ENCODE results near the gene RASL10A. TPM values are rescaled to one million over a fixed set of nuclear protein-coding genes. Genes with fewer than 3 reads are reported as not detected.

Gene RASL10A
- total RNA-seq, 1 experiment from 2014 or later: not detected

DNA sequence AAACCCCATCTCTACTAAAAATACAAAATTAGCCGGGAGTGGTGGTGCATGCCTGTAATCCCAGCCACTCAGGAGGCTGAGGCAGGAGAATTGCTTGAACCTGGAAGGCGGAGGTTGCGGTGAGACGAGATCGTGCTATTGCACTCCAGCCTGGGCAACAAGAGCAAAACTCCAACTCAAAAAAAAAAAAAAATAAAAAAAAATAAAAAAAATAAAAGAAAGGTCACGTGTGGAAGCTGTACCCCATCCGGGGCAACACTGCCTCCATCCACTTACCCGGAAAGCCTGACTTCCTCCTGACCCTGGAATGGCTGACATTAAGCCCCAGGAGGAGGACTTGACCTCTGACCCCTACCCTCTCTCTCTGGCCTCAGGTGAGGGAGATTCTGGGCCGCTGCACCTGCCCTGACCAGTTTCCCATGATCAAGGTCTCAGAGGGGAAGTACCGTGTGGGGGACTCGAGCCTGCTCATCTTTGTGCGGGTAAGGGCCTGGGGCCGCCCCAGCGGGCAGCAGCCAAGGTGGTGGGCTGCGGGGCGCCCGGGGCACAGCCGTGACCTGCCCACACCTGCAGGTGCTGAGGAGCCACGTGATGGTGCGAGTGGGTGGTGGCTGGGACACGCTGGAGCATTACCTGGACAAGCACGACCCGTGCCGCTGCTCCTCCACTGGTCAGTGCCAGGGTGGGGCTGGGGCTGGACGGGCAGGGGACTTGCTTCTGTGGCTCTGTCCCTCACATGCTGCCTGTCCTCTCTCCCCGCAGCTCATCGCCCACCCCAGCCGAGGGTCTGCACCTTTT, 5.2 kb downstream of the RASL10A start:
- DNase-seq (ENCODE audit: low read depth): no peak
- in situ Hi-C loops (cut with HindIII; ENCODE audit: low pct_unique_long_range_greater_than_20kb, low sequenced_read_pairs): no loop called here

DNA sequence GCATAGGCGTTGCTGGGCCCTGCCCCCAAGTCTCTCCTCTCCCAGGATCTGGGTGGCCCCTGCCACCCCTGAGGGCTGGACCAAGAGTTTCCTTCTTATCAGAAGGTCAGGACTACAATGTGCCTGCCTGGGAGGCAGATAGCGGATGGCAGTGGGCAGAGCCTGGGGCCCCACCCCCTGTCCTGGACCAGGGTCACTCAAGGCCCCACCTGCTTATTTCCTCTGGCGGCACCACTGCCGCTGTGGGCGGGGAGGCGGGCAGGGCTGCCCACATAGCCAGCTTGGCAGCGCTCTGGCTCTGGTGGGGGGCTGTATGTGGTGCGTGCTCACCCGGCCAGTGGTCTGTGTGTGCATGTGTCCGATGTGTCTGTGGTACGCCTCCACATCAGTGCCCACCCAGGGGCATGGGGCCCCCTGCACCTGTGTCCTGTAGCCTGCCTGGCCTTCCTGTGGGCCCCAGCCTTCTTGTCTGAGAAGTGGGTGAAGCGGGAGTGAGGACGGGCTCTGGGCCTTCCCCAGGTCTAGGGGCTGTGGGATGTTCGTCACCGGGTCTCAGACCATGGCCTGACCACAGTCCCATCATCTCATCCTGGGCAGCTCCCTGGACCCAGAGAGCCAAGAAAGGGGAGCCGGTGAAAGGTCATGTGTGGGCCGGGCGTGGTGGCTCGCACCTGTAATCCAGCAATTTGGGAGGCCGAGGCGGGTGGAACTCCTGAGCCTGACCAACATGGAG, 6.0 kb downstream of the RASL10A start:
- DNase-seq (ENCODE audit: low read depth): peak; percentile 52
- in situ Hi-C loops (cut with HindIII; ENCODE audit: low pct_unique_long_range_greater_than_20kb, low sequenced_read_pairs): no loop called here

DNA sequence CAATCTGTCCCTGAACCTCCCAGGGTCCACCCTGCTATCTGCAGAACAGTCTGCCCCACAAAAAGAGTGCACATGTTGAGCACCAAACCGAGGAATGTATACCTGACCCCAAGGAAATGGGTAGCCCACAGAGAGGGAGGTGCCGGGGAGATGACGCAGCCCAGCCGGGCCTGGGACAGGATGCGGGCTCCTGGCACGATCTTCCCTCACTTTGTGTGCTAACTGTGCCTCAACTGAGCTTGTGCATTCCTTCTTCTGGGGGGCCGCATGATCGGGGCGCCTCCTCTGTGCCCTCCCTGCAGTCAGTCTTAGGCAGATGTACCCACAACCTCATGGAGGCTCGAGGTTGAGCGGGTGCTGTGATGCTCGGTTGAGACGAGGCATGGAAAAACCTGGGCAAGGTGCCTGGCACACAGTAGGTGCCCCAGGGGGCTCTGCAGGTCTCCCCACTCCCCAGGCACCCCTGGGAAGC, 6.7 kb downstream of the RASL10A start:
- DNase-seq (ENCODE audit: low read depth): no peak
- in situ Hi-C loops (cut with HindIII; ENCODE audit: low pct_unique_long_range_greater_than_20kb, low sequenced_read_pairs): no loop called here

DNA sequence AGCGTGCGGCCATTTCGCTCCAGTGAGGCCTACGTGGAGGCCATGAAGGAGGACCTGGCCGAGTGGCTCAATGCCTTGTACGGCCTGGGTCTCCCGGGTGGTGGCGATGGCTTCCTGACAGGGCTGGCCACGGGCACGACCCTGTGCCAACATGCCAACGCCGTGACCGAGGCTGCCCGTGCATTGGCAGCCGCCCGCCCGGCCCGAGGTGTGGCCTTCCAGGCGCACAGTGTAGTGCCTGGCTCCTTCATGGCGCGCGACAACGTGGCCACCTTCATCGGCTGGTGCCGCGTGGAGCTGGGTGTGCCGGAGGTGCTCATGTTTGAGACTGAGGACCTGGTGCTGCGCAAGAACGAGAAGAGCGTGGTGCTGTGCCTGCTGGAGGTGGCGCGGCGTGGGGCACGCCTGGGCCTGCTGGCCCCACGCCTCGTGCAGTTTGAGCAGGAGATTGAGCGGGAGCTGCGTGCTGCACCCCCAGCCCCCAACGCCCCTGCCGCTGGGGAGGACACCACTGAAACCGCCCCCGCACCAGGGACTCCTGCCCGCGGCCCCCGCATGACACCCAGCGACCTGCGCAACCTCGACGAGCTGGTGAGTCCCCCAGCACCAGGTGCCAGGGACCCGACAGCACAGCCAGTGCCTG, 7.2 kb downstream of the RASL10A start:
- in situ Hi-C loops (cut with HindIII; ENCODE audit: low pct_unique_long_range_greater_than_20kb, low sequenced_read_pairs): no loop called here
- no peak for DNase-seq (ENCODE audit: low read depth)

DNA sequence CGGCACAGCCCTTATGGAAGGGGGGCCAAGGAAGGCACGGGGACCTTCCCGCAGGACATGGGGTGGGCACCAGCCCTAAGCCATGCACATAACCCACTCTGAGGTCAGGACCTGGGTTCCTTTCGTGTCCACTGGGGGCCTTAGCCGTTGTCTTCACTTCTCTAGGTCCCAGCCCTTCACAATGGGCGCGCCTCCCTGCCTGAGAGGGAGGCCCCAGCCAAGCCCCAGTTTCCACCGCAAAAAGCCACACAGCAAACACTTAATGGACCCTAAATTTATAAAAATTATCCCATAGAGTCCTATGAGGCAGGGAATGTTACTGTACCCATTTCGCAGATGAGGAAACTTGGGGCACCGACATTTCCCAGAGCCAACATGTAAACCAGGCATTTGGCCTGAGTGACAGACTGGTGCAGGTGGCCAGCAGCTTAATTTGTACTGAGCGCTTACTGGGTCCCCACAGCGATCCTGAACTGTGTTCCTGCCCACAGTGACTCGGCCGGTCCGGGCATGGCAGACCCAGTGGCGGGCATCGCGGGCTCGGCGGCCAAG, 7.8 kb downstream of the RASL10A start:
- no peak for DNase-seq (ENCODE audit: low read depth)
- in situ Hi-C loops (cut with HindIII; ENCODE audit: low pct_unique_long_range_greater_than_20kb, low sequenced_read_pairs): no loop called here

DNA sequence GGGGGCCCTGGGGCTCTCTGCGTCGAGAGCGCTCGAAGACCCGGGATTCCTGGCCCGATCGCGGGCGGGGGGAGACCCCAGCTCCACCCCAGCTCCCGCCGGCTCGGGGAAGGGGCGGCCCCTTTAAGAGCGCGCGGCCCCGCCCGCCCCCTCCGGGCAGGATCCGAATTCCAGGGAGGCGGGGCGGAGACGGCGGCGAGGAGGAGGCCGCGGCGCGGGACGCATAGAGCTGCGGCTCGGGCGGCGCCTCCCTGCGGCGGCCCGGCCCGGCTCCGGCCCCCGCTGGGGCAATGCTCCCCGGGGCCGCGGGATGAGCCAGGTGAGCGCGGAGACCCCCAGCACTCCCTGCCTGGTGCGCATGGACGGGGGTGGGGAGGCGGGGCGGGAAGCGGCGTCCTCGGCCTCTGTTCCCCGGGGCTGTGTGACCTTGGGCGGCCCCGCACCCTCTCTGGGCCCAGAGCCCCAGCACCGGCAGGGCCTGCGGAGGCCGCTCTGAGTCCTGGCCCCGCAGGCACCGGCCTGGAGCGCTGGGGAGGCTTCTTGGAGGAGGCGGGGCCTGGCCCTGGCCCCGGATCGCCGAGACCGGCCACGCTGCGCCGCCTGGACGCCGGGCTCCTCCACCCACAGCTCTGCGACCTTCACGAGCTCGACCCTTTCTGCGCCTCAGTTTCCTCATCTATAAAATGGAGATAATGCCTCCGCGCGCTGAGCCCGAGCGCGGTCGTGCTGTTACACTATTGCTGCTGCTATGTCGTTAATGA, 8.5 kb downstream of the RASL10A start:
- DNase-seq (ENCODE audit: low read depth): peak; percentile 80
- in situ Hi-C loops (cut with HindIII; ENCODE audit: low pct_unique_long_range_greater_than_20kb, low sequenced_read_pairs): no loop called here

DNA sequence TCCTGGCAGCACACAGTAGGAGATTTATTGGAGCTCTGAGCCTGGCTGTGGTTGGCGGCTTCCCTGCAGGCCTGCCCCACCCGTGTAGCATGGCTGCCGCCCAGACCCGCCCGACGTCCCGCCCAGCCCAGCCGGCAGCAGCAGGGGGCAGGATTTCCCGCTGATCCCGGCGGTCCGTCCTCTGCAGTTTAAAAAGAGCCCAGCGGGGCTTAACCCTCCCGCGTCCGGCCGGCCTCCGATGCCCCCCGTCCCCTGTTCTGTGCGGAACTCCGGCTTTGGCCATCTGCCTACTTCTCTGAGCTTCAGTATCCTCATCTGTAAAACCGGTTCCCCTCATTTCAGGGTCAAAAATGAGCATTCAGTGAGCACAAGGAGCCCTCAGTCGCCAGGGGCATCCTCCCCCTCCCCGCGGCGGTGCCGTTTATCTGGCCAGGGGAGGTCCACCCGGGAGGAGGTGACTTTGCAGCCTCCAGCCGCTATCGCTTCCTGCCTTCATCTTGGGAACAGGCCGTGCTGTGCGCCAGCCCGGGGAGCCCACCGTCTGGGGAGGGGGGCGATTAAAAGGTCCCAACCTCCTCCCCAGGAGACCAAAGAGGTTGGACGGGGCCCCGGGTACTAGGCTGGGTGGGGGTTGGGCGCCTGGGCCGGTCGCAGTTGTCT, 9.2 kb downstream of the RASL10A start, which contains the start of gene GAS2L1:
TSS of gene GAS2L1 (plus strand) at position 476 of the 660 bp plus-strand sequence. CDS start 1,456 bp downstream, outside the sequence.
- in situ Hi-C loops (cut with HindIII; ENCODE audit: low pct_unique_long_range_greater_than_20kb, low sequenced_read_pairs): no loop called here
- peak; percentile 82 for DNase-seq (ENCODE audit: low read depth)

DNA sequence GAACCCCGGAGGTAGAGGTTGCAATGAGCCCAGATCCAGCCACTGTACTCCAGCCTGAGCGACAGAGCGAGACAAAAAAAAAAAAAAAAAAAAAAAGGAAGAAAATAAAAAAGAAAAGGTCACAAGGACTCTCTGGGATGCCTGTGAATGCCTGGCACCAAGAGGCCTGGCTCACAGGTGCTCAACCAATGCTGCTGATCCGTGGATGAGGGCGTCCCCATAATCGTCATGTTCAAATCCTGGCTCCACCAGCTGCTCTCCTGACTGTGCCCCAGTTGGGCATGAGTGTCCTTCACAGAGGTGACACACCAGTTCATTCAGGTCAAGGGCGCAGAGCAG, 9.7 kb downstream of the RASL10A start:
- DNase-seq (ENCODE audit: low read depth): no peak
- in situ Hi-C loops (cut with HindIII; ENCODE audit: low pct_unique_long_range_greater_than_20kb, low sequenced_read_pairs): no loop called here

DNA sequence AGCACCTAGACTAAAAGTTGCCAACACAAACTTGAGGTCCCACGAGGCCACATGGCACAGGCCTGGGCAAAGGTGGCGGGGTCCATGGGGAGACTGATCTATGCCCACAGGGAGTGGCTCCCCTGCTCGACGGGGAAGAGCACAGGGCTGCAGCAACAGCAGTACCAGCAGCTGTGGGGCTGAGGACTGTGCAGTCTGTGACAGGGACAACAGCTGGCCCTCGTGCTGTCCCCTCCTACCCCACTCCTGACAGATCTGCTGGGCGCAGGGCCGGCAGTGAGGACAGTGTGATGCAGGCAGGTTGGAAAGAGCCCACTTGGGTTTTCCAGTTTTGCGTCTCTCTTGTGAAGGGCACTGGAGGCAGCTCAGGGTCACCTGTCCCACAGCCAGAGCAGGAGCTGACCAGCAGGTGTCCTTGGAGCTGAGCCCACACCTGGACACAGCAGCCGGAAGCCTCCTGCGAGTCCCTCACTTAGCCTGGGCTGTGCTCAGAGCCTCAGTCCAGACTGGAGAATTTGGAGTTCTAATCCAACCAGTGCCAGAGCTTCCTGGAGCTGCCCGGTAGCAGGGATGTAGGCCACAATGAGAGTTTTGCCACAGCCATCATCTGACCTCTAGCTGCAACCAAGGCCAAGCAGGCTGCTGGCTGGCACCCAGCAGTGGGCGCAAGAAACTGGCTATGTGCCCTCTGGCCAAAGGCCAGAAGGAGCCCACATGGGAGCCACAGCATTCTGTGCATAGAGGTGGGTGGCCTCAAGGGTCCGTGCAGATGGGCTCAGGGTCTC, 12.6 kb downstream of the RASL10A start:
- no peak for DNase-seq (ENCODE audit: low read depth)
- in situ Hi-C loops (cut with HindIII; ENCODE audit: low pct_unique_long_range_greater_than_20kb, low sequenced_read_pairs): no loop called here

DNA sequence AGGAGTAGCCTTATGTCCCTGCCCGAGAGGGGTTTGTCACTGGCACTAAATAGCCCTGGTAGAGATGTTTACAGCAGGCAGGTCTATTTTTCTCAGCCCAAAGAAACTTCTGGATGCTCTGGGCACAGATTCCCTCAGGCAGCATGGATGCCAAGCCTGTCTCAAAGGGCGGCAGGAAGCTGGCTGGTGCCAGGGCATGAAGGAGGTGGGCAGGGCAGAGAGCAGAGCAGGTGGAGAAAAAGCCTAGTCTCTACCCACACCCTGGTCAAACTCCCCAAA, 13.2 kb downstream of the RASL10A start:
- DNase-seq (ENCODE audit: low read depth): no peak
- in situ Hi-C loops (cut with HindIII; ENCODE audit: low pct_unique_long_range_greater_than_20kb, low sequenced_read_pairs): no loop called here

DNA sequence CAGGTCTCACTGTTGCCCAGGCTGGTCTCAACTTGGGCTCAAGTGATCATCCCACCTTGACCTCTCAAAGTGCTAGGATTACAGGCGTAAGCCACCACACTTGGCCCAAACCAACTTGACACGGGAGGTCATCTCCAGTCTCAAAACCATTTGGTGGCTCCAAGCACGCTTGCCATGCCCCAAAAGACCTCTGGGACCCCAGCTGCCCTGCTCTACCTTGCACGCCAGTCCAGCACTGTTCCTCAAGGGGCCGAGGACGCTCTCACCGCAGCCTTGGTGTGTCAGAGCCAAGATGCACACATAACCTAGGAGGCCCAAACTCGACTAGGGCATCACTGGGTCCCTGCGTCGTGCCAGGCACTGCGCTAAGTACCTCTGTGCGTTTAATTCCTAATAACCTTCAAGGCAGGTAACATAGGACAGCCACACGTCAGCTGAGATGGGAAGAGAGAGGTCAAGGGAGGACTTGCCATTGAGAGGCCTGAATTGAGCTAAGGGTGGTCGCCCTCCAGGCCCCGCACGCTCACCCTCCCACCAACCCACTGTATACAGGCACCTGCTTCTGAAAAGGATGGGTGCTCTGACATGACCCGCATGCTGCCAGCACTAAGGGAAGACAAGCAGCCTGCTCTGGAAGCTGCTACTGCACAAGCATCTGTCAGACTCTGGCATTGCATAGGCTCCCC, 13.6 kb downstream of the RASL10A start:
- DNase-seq (ENCODE audit: low read depth): no peak
- in situ Hi-C loops (cut with HindIII; ENCODE audit: low pct_unique_long_range_greater_than_20kb, low sequenced_read_pairs): no loop called here

DNA sequence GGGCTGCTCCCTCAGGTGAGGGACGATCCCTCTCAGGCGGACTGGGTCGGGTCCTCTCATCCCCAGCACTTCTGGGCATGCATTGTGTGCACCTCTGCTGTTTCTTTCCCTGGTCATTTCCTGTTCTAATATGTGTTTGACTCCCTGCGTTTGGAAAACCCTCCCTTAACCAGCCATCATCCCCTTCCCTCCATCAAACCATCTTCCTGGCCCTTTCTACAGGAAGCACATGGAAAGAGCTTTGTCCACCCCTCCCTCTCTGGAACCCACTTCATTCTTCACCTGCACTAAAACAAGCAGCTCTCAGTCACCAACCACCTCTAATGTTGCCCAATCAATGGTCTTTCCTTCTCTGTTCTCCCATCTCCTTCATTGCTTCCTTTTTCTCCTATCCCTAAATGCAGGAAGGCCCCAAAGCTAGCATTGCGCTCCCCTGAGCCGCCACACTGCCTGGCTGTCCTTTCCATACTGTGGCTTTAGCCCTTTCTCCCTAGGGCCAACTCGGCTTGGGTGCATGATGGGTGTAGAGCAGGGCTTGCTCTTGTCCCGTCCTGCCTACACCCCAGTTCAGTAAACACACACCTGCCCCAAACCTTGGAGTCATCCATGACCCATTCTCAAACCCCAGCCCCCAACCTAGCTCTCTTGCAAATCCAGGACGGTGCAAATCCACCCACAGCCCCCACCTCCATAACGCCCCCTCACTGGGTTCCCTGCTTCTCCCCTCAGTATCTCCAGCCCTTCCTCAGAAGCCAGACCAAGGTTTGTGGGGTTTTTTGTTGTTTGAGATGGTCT, 14.5 kb downstream of the RASL10A start:
- in situ Hi-C loops (cut with HindIII; ENCODE audit: low pct_unique_long_range_greater_than_20kb, low sequenced_read_pairs): no loop called here
- DNase-seq (ENCODE audit: low read depth): no peak

DNA sequence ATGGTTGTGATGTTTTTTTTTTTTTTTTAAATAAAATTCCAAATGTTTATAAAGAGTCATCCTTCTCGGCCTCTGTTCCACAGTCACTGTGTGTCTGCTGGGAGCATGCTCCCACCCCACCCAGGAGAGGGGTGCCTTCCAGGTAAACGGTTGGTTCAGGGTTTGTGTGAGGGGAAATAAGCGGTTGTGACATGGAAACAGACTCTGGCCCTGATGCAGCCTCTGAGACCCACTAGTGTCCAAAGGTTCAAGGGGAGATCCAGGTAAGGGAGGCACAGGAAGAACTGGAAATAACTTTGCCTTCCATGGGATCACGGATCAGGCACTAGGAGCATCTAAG, 15.1 kb downstream of the RASL10A start:
- in situ Hi-C loops (cut with HindIII; ENCODE audit: low pct_unique_long_range_greater_than_20kb, low sequenced_read_pairs): no loop called here
- no peak for DNase-seq (ENCODE audit: low read depth)

DNA sequence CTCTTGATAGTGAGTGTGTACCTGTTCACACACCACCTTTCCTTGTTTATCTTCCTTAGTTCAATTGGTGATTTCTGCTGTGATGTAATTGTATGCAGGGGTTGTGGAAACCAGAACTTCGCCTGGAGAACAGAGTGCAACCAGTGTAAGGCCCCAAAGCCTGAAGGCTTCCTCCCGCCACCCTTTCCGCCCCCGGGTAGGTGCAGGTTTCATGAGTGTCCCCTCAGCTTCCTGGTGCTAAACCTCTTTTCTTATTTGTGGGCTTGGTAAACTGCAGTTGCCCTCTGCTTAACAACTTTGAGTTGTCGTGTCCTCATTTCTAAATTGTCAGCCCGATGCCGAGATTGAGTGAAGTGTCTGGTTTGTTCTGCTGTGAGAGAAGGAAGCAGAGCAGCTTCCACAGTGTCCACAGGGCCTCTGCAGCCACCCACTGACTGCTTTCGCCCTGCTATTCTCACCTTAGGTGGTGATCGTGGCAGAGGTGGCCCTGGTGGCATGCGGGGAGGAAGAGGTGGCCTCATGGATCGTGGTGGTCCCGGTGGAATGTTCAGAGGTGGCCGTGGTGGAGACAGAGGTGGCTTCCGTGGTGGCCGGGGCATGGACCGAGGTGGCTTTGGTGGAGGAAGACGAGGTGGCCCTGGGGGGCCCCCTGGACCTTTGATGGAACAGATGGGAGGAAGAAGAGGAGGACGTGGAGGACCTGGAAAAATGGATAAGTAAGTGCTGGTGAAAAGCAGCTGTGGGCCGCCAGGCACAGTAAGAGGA, 16.2 kb downstream of the RASL10A start:
- no peak for DNase-seq (ENCODE audit: low read depth)
- in situ Hi-C loops (cut with HindIII; ENCODE audit: low pct_unique_long_range_greater_than_20kb, low sequenced_read_pairs): no loop called here

DNA sequence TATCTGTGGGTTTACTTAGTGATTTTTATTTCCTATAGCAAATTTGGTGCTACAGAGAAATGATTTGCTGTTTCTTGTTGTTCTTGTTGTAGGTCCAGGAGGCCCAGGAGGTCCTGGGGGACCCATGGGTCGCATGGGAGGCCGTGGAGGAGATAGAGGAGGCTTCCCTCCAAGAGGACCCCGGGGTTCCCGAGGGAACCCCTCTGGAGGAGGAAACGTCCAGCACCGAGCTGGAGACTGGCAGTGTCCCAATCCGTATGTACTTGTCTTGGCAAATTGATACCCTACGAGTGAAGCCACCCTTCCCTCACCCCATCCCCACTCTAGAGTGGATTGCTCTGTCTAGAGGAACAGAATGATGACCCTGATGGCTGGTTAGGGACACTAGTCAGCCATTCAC, 16.9 kb downstream of the RASL10A start:
- no peak for DNase-seq (ENCODE audit: low read depth)
- in situ Hi-C loops (cut with HindIII; ENCODE audit: low pct_unique_long_range_greater_than_20kb, low sequenced_read_pairs): no loop called here
